GM21528 (cell line): ENCODE results near the gene CDCP2.
A peak's percentile ranks its signal among the peaks of the same experiment; 100 is the strongest.

Source experiments
- ATAC-seq: cut with Tn5 transposase; IDR thresholded peaks from one replicate; pipeline ENCODE4 v1.9.1; 2021; ENCODE audit warnings: mild to moderate bottlenecking, moderate library complexity; ENCODE audit not compliant: unreplicated experiment, low FRiP score

Gene CDCP2

GRCh38 chr1:54152696-54153095, at the start of gene CDCP2:
CDCP2 (minus strand) TSS chr1:54153000; CDS start chr1:54152922, 78 bp downstream.
- no peak for ATAC-seq

DNA sequence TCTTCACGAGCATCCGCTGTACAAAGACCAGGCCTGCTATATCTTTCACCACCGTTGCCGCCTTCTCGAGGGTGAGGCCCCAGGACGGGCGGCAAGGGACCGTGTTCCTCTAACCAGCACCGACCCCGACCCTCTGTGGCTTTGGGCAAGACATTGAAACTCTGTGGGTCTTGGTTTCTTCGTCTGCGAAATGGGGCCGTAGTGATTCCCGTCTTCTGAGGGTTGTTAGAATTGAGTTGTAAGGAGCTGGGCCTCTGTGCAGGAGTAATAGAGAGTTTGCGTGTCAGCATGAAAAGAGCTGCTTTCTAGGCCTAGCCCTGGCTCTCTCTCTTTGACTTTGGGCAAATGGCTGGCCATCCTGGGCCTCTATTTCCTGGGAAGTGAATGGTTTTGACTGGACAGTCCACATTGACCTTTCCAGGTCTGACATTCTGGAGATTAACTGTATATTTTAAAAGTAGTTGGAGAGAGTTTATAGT, 47.8 kb upstream of the CDCP2 start:
- peak; percentile 13 for ATAC-seq

DNA sequence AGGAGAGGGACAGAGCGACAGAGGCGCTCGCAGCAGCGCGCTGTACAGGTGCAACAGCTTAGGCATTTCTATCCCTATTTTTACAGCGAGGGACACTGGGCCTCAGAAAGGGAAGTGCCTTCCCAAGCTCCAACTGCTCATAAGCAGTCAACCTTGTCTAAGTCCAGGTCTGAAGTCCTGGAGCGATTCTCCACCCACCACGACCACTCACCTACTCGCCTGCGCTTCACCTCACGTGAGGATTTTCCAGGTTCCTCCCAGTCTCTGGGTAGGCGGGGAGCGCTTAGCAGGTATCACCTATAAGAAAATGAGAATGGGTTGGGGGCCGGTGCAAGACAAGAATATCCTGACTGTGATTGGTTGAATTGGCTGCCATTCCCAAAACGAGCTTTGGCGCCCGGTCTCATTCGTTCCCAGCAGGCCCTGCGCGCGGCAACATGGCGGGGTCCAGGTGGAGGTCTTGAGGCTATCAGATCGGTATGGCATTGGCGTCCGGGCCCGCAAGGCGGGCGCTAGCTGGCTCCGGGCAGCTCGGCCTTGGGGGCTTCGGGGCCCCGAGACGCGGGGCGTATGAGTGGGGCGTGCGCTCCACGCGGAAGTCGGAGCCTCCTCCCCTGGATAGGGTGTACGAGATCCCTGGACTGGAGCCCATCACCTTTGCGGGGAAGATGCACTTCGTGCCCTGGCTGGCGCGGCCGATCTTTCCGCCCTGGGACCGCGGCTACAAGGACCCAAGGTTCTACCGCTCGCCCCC, 47.1 kb upstream of the CDCP2 start, which contains the start of the genes CYB5RL and MRPL37:
TSS of gene CYB5RL (minus strand) at position 266 of the 754 bp plus-strand sequence. CDS start 4,414 bp downstream, outside the sequence.
TSS of gene MRPL37 (plus strand) at position 403 of the 754 bp plus-strand sequence. CDS start at position 480, 77 bp downstream.
- peak; percentile 95 for ATAC-seq

DNA sequence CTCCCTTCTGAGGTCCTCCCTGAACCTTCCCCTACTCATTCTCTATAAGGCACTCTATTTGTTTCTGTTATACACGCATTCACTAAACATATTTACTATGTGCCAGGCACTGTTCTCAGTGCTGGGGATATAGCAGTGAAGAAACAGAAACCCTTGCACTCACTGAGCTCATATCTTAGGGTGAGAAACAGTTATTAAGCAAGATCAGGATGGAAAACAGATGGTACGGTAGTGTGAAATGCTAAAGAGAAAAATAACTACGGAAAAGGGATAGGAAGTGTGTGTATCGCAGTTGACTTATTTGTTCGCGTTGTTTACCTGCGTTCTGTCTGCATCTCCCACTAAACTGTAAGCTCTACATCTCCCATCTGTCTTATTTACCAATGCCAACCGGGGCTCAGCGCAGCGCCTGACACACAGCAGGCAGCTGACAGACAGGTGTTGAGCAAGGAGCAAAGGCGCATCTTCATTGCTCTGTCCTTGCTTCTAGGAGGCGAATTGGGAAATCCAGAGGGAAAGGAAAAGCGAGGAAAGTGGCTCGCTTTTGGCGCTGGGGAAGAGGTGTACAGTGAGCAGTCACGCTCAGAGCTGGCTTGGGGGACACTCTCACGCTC, 46.5 kb upstream of the CDCP2 start:
- ATAC-seq = no peak

GRCh38 chr1:54193453-54193852, 40.7 kb upstream of the CDCP2 start:
- no peak for ATAC-seq

DNA sequence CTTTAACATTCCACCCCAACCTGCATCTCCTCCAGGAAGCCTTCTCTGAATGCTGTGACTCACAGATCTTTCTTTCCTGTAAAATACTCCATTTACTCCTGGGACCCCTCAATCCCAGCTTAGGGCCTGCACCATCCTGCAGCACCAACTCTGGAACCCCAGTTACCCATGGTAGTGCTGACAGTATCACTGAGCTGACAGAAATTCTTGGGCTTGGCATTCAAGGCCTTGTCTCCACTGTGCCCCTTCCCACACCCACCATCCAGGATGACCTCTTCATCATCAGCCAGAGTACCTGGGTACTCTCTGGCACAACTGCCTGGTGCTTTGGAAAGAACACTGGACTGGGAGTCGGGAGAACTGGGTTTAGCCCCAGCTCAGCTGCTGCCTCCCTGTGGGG, 38.7 kb upstream of the CDCP2 start:
- ATAC-seq = no peak

- no peak for ATAC-seq
Observed at GRCh38 chr1:54190526-54190925, 37.7 kb upstream of the CDCP2 start.

DNA sequence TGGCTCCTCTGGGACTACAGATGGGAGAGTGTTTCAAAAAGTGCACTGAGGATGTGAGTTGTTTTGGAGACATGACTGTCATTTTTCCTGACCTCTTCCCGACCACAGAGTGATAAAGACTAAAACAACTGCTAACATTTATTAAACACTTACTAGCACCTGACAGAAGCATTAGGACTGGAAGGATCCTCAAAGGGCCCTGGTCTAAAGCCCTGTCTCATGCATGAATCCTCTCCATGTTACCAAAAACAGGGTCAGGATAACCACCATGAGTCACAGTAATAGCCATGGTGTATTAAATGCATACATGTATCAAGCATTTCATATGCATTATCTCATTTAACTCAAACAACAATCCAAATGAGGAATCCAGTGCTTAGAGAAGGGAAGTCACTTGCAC, 35.5 kb upstream of the CDCP2 start:
- no peak for ATAC-seq

DNA sequence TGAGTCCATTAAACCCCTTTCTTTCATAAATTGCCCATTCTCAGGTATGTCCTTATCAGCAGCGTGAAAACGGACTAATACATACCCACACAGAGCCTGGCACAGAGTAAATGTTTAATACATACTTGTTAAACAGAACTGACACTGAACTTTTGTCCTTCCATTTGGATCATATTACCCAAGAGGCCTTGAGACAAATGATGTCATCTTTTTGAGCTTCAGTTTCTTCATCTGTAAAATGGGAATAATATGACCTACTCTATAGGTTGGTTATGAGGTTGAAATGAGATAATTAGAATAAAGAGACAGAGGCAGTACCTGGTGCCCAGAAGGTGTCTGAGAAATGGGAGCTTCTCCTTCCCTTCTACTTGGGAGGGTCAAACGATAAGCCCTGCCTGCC, 33.3 kb upstream of the CDCP2 start:
- no peak for ATAC-seq

- ATAC-seq = no peak
Observed at GRCh38 chr1:54180701-54181360, 28.0 kb upstream of the CDCP2 start.

GRCh38 chr1:54178296-54179070, 25.7 kb upstream of the CDCP2 start:
- no peak for ATAC-seq

DNA sequence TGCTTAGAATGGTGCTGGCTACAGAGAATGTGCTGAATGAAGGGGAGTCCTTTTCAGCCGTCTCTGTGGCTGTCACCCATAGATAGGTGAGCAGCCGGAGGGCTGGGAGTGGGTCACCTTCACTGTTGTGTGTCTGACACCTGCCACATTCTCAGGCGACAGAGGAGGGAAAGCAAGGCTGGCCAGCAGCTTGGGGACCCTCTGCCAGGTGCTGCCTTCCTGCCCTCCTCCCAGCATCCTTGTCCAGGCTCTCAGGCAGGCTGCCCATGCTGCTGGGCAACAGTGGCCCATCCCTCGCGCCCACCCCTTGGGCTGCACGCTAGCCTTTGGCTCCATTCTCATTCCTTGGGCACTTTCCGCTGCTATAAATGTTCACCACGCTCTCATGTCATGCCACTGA, 24.9 kb upstream of the CDCP2 start:
- ATAC-seq = no peak

DNA sequence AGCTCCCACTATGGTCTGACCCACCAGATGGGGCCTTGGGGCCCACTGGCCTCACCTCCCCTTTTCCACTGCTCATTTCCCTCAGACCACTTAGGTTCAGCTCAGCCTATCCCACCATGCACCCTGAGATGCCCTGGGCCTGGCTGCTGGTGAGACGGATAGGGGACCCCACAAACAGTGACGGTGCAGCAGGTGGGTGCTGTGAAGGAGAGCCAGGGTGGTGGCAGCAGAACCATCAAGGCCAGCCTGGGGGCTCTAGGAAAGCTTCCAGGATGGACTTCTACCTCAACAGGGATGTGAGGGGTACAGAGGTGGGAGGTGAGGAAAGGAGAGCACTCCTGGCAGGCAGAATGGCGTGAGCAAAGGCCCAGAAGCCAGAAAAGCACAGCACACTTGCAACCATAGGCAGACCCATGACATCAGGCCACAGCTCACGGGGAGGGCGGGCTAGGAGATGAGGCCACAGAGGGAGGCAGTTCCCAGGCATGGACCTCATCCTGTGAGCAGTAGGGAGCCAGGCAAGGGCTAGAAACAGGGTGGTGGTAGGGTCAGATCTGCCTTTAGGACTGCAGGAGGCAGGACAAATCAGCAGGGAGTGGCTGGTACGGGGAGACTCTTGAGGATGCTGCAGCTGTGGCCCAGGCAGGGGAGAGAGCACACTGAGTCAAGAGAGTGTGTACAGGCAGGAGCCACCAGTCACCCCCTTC, 24.0 kb upstream of the CDCP2 start:
- ATAC-seq = no peak

DNA sequence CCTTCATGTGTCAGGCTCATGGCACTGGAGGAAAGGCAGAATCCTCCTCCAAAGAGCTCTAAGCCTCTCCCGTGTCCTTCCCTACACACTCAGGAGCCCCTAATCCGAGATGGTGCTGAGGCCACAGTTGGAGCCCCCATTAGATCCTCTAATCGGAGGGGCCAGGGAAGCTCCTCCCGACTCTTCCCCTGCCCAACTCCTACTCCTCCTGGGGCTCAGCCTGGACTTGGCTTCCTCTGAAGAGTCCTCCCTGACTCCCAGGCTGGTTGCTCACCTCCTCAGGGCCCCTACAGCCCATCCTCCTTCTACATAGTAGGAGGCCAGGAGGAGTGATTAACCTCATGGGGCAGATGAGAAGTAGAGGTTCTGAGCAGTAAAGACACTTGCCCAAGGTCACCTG, 21.3 kb upstream of the CDCP2 start:
- ATAC-seq = no peak

GRCh38 chr1:54173681-54174080, 20.9 kb upstream of the CDCP2 start:
- no peak for ATAC-seq

DNA sequence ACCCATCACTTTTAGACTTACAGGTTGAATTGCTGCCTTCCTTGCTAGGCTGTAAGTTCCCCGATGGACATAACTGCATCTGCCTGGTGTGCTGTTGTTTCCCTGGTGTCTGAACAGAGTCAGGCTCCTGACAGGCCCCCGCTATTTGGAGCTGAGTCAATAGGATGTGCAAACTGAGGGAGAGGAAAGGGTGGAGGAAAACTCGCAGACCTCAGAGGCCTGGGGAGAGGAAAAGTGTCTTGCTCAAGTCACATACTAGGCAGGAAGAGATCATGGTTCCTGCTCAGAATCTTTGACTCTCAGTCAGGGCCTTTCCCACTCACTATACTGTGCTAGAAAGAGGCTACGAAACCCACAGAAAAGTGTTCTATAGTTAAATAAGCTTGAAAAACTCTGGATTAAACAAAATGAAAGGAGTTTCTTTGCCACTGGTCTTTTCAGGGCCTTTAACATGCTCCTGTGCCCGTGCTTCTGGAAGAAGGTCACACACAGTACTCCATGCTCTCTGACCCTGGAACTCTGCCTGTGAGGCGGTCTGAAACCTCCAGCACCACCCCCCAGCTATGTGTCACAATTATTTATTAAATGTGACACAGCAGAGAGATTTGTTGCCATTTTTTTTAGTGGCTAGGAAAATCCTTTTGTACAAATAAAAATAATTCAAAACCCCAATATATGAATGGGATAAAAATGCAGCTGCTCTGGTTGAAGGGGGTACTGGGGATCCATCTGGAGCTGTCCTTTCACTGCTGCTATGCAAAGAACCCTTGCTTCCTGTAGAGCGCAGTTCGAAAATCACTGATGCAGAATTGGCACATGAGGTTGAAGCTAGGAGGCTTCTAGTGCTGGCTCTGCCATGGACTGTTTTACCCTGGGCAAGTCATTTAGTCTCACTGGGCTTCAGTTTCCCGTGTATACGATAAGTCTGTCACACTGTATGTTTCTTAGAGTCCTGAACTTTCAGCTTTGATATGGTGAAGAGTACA, 20.1 kb upstream of the CDCP2 start:
- ATAC-seq = no peak

- no peak for ATAC-seq
Observed at GRCh38 chr1:54171606-54172005, 18.8 kb upstream of the CDCP2 start.

DNA sequence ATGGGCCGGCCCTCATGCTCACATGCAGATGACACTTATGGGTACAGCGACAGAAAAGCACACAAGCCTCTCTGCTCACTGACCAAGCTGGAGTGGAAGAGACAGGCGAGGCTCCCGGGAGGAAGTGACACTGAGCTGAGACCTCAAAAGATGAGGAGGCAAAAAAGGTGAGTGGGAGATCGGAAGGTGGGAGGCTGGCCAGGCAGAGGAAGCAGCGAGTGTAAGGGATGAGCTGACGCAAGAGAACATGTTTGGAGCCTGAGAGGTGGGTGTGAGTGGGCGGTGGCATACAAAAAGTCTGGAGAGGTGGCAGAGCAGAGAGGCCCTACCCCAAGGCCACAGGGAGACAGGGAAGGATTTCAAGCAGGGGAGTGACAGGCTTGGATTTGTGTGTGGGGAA, 18.2 kb upstream of the CDCP2 start:
- ATAC-seq = no peak

DNA sequence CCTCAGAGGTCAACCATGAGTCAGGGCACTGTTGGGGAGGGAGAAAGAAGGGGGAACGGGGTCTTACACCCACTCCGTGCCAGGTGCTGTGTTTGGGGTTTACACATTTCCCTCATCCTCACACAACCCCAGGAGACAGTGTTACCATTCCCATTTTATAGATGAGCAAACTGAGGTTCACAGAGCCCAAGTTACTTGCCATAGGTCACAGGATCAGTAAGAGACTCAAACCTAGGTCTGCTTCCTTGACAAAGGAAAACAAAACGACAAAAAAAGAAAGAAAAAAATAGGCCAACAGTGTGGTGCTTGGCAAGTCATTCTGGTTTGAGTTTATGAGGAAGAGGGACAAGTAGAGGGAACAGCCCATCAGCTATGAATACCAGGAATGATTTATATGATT, 16.3 kb upstream of the CDCP2 start:
- no peak for ATAC-seq
